T-helper 1 cell treated with Interleukin-12 subunit alpha and Interleukin-12 subunit beta and Interleukin-4 antibody, amounts not matched to agents 30 μg/mL and 1 μg/mL, for 36 hours (primary cell): ENCODE measurements around the gene PLA2G2F.
"Not testable (repeated sequence)": the region's sequence is repeated elsewhere in the genome, so short reads cannot be mapped to it uniquely, and the experiment has no call there.

Source experiments
- H3K27ac Mint-ChIP-seq: one replicate; pipeline ENCODE4 v1.8.0; 2021; ENCODE audit warnings: mild to moderate bottlenecking, mixed read lengths
- H3K27me3 Mint-ChIP-seq: one replicate; pipeline ENCODE4 v1.8.0; 2021; ENCODE audit warnings: low read depth, mixed read lengths
- H3K36me3 Mint-ChIP-seq: one replicate; pipeline ENCODE4 v1.8.0; 2021; ENCODE audit warnings: low read depth, mixed read lengths
- H3K4me1 Mint-ChIP-seq: one replicate; pipeline ENCODE4 v1.8.0; 2021; ENCODE audit warnings: low read depth, mixed read lengths
- H3K4me3 Mint-ChIP-seq: one replicate; pipeline ENCODE4 v1.8.0; 2021; ENCODE audit warnings: mild to moderate bottlenecking, moderate library complexity, mixed read lengths
- H3K9me3 Mint-ChIP-seq: one replicate; pipeline ENCODE4 v1.8.0; 2021; ENCODE audit warnings: mixed read lengths

PLA2G2F gene

DNA sequence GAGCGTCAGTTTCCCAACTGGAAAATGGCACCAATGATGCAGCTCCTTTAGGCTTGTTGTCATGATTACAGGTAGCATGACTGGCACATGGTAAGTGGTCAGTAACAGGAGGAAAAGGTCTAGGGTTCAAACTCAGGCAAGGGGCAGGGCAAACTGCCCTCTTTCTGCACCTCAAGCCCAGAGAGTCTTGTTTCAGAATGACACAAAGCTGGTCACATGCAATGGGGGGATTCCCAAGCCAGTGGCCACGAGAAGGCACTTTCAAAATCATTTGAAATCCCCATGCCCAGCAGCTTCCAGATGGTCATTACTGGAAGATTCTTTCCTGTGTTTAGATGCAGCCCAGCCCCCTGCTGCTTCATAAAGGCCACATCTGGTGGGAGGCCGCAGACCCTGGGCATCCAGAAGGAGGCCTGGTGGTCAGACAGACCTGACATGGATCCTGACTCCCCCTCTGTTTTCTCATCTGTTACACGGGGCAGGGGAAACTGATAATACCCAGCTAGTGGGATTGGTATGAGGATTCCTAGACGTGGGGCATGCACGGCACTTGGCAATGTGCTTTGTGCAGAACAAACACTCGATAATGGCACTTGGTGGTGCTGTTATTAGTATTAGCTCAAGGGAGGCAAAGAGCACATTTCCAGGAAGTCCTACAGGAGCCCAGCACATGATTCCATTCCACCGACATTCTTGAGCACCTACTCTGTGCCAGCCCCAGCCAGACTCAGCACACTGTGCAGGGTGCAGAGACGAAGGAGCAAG, 12.9 kb upstream of the PLA2G2F start:
- H3K36me3 Mint-ChIP-seq, result no peaks in the 10 kb centered on the region
- no peaks in the 10 kb centered on the region for H3K4me1 Mint-ChIP-seq
- H3K9me3 Mint-ChIP-seq, result no peaks in the 10 kb centered on the region
- no peak overlapping the region for H3K27ac Mint-ChIP-seq
- peaks cover 5% of the 10 kb centered on the region for H3K27me3 Mint-ChIP-seq
- no peak overlapping the region for H3K4me3 Mint-ChIP-seq

DNA sequence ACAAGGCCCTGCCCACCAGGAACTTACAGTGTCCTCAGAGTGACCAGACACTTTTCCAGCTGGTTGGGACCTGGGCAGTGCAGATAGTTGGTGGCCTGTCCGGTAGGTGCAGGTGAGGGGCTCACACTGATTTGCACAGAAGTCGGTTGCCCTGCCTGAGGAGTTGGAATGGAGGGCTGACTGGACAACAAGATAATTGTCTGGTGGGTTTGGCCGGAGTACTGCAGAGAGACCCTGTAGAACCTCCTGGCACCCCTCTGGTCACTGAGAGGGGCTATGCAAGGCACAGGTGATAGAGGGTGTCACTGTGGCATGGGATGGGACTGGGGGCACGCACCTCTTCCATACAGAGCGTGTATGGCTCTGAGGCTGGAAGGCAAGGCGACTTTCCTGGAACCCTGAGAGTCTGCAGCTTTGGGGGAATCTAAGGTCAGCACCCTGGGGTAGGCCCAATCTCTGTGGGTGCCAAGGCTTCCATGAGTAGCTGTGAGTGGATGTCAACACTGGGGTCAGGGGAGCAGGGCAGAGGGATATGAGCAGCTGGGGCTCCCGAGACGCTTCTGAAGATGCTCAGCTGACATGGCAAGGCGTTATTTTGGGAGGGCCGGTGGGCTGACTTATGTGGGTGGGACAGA, 12.2 kb upstream of the PLA2G2F start:
- peaks cover 9% of the 10 kb centered on the region for H3K27me3 Mint-ChIP-seq
- H3K9me3 Mint-ChIP-seq, result no peaks in the 10 kb centered on the region
- no peaks in the 10 kb centered on the region for H3K36me3 Mint-ChIP-seq

GRCh38 chr1:20130518-20130917, 8.6 kb upstream of the PLA2G2F start:
- not testable (repeated sequence) for H3K27ac Mint-ChIP-seq, H3K36me3 Mint-ChIP-seq, H3K4me1 Mint-ChIP-seq, H3K9me3 Mint-ChIP-seq, H3K4me3 Mint-ChIP-seq
- peaks cover 13% of the 10 kb centered on the region for H3K27me3 Mint-ChIP-seq

More for the DNA sequence above, 12.2 kb upstream of the PLA2G2F start:
- no peaks in the 10 kb centered on the region for H3K4me1 Mint-ChIP-seq
- H3K4me3 Mint-ChIP-seq, result no peak overlapping the region
- H3K27ac Mint-ChIP-seq, result no peak overlapping the region

DNA sequence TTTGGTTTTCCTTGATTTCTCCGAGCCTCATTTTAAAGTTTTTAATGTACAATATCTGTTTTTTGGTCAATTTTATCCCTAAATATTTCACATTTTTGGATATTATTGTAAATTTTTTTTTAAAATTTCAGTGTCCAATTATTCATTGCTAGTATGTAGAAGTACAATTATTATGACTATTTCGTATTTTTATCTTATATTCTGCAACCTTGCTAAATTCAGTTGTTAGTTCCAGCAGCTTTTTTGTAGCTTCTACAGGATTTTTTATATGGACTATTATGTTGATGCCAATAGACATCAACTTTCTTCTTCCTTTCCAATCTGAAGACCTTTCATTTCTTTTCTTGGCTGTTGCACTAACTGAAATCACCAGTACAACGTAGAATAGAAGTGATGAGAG, 4.1 kb upstream of the PLA2G2F start:
- H3K4me3 Mint-ChIP-seq, result no peak overlapping the region
- no peaks in the 10 kb centered on the region for H3K9me3 Mint-ChIP-seq
- no peaks in the 10 kb centered on the region for H3K36me3 Mint-ChIP-seq
- no peaks in the 10 kb centered on the region for H3K4me1 Mint-ChIP-seq
- H3K27me3 Mint-ChIP-seq, result peaks cover 9% of the 10 kb centered on the region
- H3K27ac Mint-ChIP-seq, result no peak overlapping the region

GRCh38 chr1:20136249-20136648, 2.9 kb upstream of the PLA2G2F start:
- H3K4me1 Mint-ChIP-seq, result no peaks in the 10 kb centered on the region
- H3K27ac Mint-ChIP-seq, result no peak overlapping the region
- no peak overlapping the region for H3K4me3 Mint-ChIP-seq
- H3K36me3 Mint-ChIP-seq, result no peaks in the 10 kb centered on the region
- H3K9me3 Mint-ChIP-seq, result no peaks in the 10 kb centered on the region
- peaks cover 8% of the 10 kb centered on the region for H3K27me3 Mint-ChIP-seq

- H3K4me3 Mint-ChIP-seq, result no peak overlapping the region
- H3K4me1 Mint-ChIP-seq, result no peaks in the 10 kb centered on the region
- no peaks in the 10 kb centered on the region for H3K36me3 Mint-ChIP-seq
- H3K9me3 Mint-ChIP-seq, result no peaks in the 10 kb centered on the region
- H3K27me3 Mint-ChIP-seq, result peaks cover 3% of the 10 kb centered on the region
- no peak overlapping the region for H3K27ac Mint-ChIP-seq
Measured at GRCh38 chr1:20137055-20137454, 2.1 kb upstream of the PLA2G2F start.

GRCh38 chr1:20137604-20138003, 1.5 kb upstream of the PLA2G2F start:
- Mint-ChIP-seq H3K4me3 (no peak overlapping the region), H3K9me3 (no peaks in the 10 kb centered on the region), H3K36me3 (no peaks in the 10 kb centered on the region), H3K27ac (no peak overlapping the region), H3K4me1 (no peaks in the 10 kb centered on the region), H3K27me3 (no peaks in the 10 kb centered on the region)

DNA sequence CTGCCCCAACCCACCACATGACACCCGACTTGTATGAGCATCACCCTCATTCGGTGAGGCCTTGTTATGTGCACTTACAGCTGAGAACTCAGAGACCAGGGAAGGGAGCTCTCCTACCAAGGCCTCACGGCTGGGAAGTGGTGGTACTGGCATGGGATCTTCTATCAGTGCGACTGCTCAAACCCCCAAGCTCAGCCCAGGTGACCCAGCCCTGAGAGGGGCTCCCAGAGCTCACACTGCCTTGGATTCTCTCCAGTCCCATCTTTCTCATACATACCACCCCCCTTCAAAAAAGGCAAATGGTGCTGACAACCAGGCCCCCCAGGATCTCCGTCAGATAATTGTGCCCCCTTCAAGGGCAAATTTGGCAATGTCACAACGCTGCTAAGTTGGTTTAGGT, 777 bp upstream of the PLA2G2F start:
- Mint-ChIP-seq H3K27ac (no peak overlapping the region), H3K4me1 (no peaks in the 10 kb centered on the region), H3K9me3 (no peaks in the 10 kb centered on the region), H3K4me3 (no peak overlapping the region), H3K36me3 (no peaks in the 10 kb centered on the region), H3K27me3 (no peaks in the 10 kb centered on the region)

DNA sequence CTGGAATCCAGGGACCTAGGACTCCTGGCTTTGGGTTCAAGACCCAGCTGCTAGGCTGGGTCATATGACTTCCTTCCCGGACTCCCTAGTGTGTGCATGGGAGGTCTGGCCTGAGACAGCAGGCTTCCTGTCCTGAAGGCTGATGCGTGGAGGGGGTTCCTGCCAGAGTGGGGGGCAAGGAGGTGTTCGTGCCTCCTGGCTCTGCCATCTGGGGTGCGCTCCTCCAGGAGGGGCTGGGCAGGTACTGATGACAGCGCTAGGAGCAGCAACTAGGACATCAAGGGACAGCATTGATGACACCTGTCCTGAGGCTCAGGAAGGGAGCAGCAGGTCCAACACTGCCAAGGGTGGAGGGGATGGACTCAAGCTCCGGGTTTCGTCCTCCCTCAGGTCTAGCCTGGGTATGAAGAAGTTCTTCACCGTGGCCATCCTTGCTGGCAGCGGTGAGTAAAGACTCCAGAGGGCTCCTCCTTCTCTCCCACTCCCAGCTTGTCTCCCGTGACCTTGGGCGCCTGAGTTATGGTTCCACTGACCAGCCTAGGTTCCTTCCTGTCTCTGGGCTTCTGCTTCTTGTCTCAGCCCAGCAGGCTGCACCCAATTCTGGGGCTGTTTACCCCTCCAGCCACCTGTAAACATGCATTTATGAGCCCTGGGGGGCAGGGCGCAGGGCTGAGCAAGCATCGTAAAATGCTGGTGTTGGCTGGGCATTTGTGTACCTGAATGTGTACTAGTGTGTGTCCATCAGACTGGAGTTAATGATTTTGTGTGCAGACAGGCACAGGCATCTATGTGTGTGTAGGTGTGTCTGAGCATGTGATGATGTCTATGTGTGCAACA, 871 bp downstream of the PLA2G2F start:
- Mint-ChIP-seq H3K27me3 (no peaks in the 10 kb centered on the region), H3K36me3 (no peaks in the 10 kb centered on the region), H3K27ac (no peak overlapping the region), H3K4me3 (no peak overlapping the region), H3K4me1 (no peaks in the 10 kb centered on the region), H3K9me3 (no peaks in the 10 kb centered on the region)

- Mint-ChIP-seq H3K4me3 (no peak overlapping the region), H3K4me1 (no peaks in the 10 kb centered on the region), H3K27ac (no peak overlapping the region), H3K27me3 (no peaks in the 10 kb centered on the region), H3K9me3 (no peaks in the 10 kb centered on the region), H3K36me3 (no peaks in the 10 kb centered on the region)
Measured at GRCh38 chr1:20141001-20141400, 1.9 kb downstream of the PLA2G2F start.

- H3K27me3 Mint-ChIP-seq, result no peaks in the 10 kb centered on the region
- no peaks in the 10 kb centered on the region for H3K9me3 Mint-ChIP-seq
- no peak overlapping the region for H3K4me3 Mint-ChIP-seq
- H3K27ac Mint-ChIP-seq, result no peak overlapping the region
- H3K4me1 Mint-ChIP-seq, result no peaks in the 10 kb centered on the region
- no peaks in the 10 kb centered on the region for H3K36me3 Mint-ChIP-seq
Measured at GRCh38 chr1:20141466-20141865, 2.3 kb downstream of the PLA2G2F start.

DNA sequence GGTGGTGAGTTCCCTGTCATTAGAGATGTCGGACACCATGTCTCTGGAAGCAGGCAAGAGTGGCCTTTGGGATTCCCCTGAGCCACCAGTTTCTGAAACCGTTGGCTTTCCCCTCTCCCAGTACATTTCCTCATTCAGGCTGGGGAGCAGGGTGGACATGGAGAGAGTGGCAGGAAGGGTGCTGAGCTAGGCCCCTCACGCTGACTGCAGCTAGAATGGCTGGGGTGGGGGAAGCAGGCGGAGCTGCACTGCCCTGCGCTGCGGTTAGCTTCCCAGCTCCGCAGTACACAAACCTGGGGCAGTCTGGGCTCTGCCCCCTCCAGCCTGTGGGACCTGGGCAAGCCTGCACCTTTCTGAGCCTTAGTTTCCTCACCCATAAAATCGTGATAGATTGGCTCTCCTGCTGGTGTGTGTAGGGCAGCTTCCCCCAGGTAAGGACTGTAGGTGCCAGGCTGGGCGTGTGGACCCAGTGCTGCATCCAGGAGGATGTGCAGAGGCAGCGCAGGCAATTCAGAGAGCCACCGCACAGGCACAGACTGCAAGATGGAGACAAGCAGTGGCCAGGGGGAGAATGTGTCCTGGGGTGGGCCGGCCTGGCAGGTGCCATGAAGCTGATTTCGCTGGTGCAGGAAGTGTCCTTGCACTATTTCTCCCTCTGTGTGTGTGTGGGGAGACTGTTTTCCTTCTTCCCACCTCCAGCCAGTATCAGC, 3.0 kb downstream of the PLA2G2F start:
- Mint-ChIP-seq H3K9me3 (no peaks in the 10 kb centered on the region), H3K27ac (no peak overlapping the region), H3K4me3 (no peak overlapping the region), H3K27me3 (no peaks in the 10 kb centered on the region), H3K4me1 (no peaks in the 10 kb centered on the region), H3K36me3 (no peaks in the 10 kb centered on the region)

DNA sequence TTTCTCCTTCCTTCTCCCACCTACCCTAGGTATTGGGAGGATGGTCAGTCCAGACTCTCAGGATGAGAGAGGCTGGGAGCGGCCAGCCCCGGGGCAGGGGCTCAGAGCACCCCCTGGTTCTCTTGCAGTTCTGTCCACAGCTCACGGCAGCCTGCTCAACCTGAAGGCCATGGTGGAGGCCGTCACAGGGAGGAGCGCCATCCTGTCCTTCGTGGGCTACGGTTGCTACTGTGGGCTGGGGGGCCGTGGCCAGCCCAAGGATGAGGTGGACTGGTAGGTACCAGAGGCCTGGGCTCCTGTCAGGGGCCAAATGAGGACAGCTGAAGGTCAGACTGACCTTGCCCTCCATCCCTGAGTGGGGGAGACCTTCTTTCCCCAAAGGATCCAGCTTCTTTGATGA, 4.2 kb downstream of the PLA2G2F start:
- Mint-ChIP-seq H3K27ac (no peak overlapping the region), H3K36me3 (no peaks in the 10 kb centered on the region), H3K4me1 (no peaks in the 10 kb centered on the region), H3K27me3 (no peaks in the 10 kb centered on the region), H3K9me3 (no peaks in the 10 kb centered on the region), H3K4me3 (no peak overlapping the region)

- Mint-ChIP-seq H3K36me3 (no peaks in the 10 kb centered on the region), H3K4me1 (no peaks in the 10 kb centered on the region), H3K27me3 (no peaks in the 10 kb centered on the region), H3K27ac (no peak overlapping the region), H3K4me3 (no peak overlapping the region), H3K9me3 (no peaks in the 10 kb centered on the region)
Measured at GRCh38 chr1:20143734-20144565, 4.8 kb downstream of the PLA2G2F start.
